NB4 (cell line): ENCODE data around the gene ATAD3A.

Experiments used
- DNase-seq: peaks from one replicate; pipeline ENCODE4 v3.0.0; 2010; ENCODE audit warnings: low read depth
- H3K4me3 ChIP-seq: one replicate; pipeline ENCODE4 v1.5.1; 2011; ENCODE audit warnings: mild to moderate bottlenecking, low read depth, low read length, moderate library complexity
- MAX ChIP-seq: IDR thresholded peaks from 2 replicates; pipeline ENCODE4 v1.6.1; 2011; ENCODE audit warnings: low read depth, low read length
- MYC ChIP-seq: IDR thresholded peaks from 2 replicates; pipeline ENCODE4 v1.6.1; 2011; ENCODE audit warnings: low read depth, low read length
- POLR2A ChIP-seq: IDR thresholded peaks from 2 replicates; pipeline ENCODE4 v1.6.1; 2011; ENCODE audit warnings: mild to moderate bottlenecking; ENCODE audit not compliant: insufficient read length; ENCODE audit errors: extremely low read depth
- TF ChIP-seq, protein P1 (sequence below): IDR thresholded peaks from one replicate; pipeline ENCODE4 v1.5.1; 2012; ENCODE audit warnings: low read depth, low read length

The ATAD3A gene

DNA sequence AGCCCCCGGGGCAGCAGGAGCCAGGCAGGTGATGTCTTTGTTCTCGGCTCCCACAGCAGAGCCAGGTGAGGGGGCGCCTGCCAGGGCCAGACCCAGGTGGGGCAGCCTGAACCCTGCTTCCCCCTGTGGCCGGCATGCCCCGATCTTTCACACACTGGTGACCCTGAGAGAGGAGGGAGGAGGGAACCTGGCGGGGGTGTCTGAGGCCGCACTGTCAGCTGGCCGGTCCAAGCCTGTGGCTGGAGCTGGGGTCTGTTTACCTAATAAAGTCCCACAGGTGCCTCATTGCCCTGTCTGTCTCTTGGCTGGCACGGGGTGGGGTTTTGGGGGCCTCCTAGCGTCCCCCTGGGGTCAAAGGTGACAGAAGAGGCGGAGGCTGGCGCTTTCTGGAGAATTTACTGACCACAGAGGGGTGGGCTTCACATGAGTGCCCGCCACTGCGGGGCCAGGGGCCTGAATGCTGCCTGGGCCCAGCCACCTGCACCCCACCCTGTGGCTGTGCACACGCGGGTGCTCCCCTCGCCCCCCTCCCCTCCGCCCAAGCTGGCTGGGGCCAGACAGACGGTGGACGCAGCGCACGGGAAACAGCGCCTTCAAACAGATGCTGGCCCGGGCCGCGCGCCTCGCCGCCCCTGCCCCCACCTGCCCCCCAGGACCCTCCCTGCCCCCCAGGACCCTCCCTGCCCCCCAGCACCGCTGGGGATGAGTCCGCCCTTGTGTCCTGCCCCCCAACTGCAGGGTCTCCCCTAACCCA is 22.6 kb downstream of the ATAD3A start:
- no peak overlapping the region for H3K4me3 ChIP-seq
- DNase-seq = no peak
- TF ChIP-seq, protein P1, sequence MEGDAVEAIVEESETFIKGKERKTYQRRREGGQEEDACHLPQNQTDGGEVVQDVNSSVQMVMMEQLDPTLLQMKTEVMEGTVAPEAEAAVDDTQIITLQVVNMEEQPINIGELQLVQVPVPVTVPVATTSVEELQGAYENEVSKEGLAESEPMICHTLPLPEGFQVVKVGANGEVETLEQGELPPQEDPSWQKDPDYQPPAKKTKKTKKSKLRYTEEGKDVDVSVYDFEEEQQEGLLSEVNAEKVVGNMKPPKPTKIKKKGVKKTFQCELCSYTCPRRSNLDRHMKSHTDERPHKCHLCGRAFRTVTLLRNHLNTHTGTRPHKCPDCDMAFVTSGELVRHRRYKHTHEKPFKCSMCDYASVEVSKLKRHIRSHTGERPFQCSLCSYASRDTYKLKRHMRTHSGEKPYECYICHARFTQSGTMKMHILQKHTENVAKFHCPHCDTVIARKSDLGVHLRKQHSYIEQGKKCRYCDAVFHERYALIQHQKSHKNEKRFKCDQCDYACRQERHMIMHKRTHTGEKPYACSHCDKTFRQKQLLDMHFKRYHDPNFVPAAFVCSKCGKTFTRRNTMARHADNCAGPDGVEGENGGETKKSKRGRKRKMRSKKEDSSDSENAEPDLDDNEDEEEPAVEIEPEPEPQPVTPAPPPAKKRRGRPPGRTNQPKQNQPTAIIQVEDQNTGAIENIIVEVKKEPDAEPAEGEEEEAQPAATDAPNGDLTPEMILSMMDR = no peak
- TF ChIP-seq POLR2A = no peak
- no peak for TF ChIP-seq MYC
- no peak for TF ChIP-seq MAX

GRCh38 chr1:1535201-1536018 is 23.4 kb downstream of the ATAD3A start:
- no peak overlapping the region for H3K4me3 ChIP-seq

GRCh38 chr1:1536019-1536937 is 24.3 kb downstream of the ATAD3A start:
- H3K4me3 ChIP-seq = no peak overlapping the region
- DNase-seq = no peak
- TF ChIP-seq POLR2A (no peak), MYC (no peak), MAX (no peak)
- TF ChIP-seq, protein P1 = no peak

More at GRCh38 chr1:1535201-1536018, 23.4 kb downstream of the ATAD3A start:
- DNase-seq = no peak
- TF ChIP-seq POLR2A = no peak
- no peak for TF ChIP-seq MAX
- no peak for TF ChIP-seq MYC
- TF ChIP-seq, protein P1 = no peak

DNA sequence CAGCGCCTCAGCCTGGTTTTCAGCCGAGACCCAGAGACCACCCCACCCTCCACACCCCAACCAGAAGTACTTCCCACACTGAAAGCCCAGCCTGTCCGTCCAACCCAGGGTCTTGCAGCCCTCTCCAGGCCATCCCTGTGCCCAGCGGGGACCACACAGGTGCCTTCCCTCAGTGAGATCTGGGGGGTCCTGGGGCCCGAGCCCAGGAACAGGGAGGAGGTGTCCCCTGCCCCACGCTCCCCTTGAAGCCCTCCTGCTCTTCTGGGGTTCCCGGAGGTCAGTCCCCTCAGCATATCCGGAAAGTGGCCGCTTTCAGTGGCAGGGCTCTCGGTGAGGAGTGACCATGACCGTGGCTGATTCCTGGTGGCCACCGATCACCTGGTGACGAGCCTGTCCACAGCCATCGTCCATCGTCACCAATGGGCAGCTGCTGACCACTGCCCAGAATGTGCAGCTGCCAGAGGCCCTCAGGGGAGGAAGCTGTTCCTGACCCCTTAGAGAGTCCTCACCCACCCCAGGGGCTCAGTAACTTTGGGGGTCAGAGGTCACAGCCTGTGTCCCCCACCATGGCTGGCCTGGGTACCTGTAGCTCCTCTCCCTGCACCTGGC is 25.1 kb downstream of the ATAD3A start:
- no peak overlapping the region for H3K4me3 ChIP-seq
- no peak for DNase-seq
- TF ChIP-seq, protein P1 = no peak
- TF ChIP-seq POLR2A = no peak
- TF ChIP-seq MYC = no peak
- TF ChIP-seq MAX = no peak

GRCh38 chr1:1537626-1538250 is 25.8 kb downstream of the ATAD3A start:
- TF ChIP-seq POLR2A = no peak
- TF ChIP-seq, protein P1 = no peak
- no peak for TF ChIP-seq MYC
- no peak overlapping the region for H3K4me3 ChIP-seq
- DNase-seq = no peak
